DOHH2 (cell line): ENCODE data around the gene ERLEC1.

Experiments used
- CTCF ChIP-seq: fragments of 200-600 bp; sonication (generic); IDR thresholded peaks from one replicate; pipeline ENCODE4 v1.5.1; 2014; ENCODE audit warnings: antibody characterized with exemption, mild to moderate bottlenecking, low read depth, low read length; ENCODE audit not compliant: poor library complexity, severe bottlenecking
- EZH2phosphoT487 ChIP-seq: fragments of 200-600 bp; sonication (generic); IDR thresholded peaks from 2 replicates; pipeline ENCODE4 v1.6.1; 2017; ENCODE audit warnings: borderline replicate concordance, mild to moderate bottlenecking, antibody characterized with exemption, low read length, moderate library complexity, mixed read lengths

- no peak for TF ChIP-seq CTCF
- TF ChIP-seq EZH2phosphoT487: no peak
These were observed 80.3 kb downstream of the ERLEC1 start for GRCh38 chr2:53867169-53867568.
